Upper lobe of left lung (tissue), 4 donors: ENCODE results near the gene OSGIN1.

Source experiments
- EP300 ChIP-seq, 4 donors: sonication (generic); formaldehyde crosslinking; IDR thresholded peaks; one replicate each; pipeline ENCODE4 v1.5.1; 2017; ENCODE audit warnings: antibody characterized with exemption in 4 of 4, control low read depth in 2 of 4
- POLR2A ChIP-seq, 4 donors: fragments of 450-650 bp; IDR thresholded peaks; one replicate each; pipeline ENCODE4 v1.5.1; 2016 to 2017; ENCODE audit warnings: antibody characterized with exemption in 4 of 4, mild to moderate bottlenecking in 2 of 4

GRCh38 chr16:83932955-83933673 lies 19.9 kb upstream of the OSGIN1 start:
- TF ChIP-seq EP300 (IDR thresholded peaks at IDR 0.05) (no peak), POLR2A (IDR thresholded peaks at IDR 0.05) (no peak)
